ENCODE results near the gene AHDC1.
A peak's percentile ranks its signal among the peaks of the same experiment; 100 is the strongest.
"Not testable (repeated sequence)": the region's sequence is repeated elsewhere in the genome, so short reads cannot be mapped to it uniquely, and the experiment has no call there.

The AHDC1 gene

DNA sequence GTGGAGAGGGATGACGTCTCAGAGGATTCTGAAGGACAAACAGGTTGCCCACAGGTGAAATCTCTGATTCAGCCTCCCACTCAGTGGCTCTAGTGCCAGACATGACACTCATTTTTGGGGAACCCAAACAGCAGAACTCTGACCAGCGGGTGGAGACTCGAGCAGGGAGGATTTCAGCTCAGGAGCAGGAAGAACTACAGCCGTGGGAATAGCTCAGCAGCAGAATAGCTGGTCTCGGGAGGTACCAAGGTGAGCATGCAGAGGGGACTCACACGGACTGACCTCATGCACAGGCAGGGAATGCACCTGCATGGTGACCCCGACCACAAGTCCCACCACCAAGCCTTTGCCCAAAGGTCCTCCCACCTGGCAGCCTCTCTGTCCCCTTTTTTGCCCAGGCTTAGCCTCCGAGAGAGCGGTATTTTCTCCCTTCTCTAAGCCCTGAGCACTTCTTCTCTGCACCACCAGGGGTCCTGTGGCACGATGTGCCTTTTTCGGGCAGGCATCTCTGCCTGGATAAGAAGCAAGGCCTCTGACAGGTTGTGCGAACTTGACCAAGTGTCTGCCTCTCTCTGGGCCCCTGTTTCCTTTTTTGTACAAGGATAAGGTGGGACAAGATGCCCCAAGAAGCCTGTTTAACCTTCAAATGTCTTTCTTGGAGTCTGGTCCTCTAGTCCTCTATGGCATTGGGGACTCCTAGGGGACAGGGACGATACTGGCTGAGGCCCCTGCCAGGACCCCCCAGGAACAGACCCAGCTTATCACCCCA, 39.8 kb upstream of the AHDC1 start:
- no peak overlapping the region for H3K4me3 ChIP-seq (replicated peaks; ENCODE audit: low read depth, low read length)
- H3K36me3 ChIP-seq (ENCODE audit: control insufficient read depth, insufficient read depth, low read length): no peaks in the 10 kb centered on the region
- H3K27me3 ChIP-seq (replicated peaks; ENCODE audit: control insufficient read depth, insufficient read depth, low read length): no peaks in the 10 kb centered on the region
- TF ChIP-seq, protein P1, sequence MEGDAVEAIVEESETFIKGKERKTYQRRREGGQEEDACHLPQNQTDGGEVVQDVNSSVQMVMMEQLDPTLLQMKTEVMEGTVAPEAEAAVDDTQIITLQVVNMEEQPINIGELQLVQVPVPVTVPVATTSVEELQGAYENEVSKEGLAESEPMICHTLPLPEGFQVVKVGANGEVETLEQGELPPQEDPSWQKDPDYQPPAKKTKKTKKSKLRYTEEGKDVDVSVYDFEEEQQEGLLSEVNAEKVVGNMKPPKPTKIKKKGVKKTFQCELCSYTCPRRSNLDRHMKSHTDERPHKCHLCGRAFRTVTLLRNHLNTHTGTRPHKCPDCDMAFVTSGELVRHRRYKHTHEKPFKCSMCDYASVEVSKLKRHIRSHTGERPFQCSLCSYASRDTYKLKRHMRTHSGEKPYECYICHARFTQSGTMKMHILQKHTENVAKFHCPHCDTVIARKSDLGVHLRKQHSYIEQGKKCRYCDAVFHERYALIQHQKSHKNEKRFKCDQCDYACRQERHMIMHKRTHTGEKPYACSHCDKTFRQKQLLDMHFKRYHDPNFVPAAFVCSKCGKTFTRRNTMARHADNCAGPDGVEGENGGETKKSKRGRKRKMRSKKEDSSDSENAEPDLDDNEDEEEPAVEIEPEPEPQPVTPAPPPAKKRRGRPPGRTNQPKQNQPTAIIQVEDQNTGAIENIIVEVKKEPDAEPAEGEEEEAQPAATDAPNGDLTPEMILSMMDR (IDR thresholded peaks at IDR 0.05; ENCODE audit: insufficient read depth, low read length, poor library complexity, severe bottlenecking): peak; percentile 92
- peak; percentile 59 for DNase-seq (ENCODE audit: extremely low read depth, insufficient read length)

DNA sequence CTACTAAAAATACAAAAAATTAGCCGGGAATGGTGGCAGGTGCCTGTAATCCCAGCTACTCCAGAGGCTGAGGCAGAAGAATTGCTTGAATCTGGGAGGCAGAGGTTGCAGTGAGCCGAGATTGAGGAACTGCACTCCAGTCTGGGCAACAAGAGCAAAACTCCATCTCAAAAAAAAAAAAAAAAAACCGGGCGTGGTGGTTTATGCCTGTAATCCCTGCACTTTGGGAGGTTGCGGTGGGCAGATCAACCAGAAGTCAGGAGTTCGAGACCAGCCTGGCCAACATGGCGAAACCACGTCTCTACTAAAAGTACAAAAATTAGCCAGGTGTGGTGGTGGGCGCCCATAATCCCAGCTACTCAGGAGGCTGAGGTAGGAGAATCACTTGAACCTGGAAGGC, 36.6 kb upstream of the AHDC1 start:
- H3K4me3 ChIP-seq (replicated peaks; ENCODE audit: low read depth, low read length); H3K36me3 ChIP-seq (ENCODE audit: control insufficient read depth, insufficient read depth, low read length); H3K27me3 ChIP-seq (replicated peaks; ENCODE audit: control insufficient read depth, insufficient read depth, low read length); DNase-seq (ENCODE audit: extremely low read depth, insufficient read length): not testable (repeated sequence)

DNA sequence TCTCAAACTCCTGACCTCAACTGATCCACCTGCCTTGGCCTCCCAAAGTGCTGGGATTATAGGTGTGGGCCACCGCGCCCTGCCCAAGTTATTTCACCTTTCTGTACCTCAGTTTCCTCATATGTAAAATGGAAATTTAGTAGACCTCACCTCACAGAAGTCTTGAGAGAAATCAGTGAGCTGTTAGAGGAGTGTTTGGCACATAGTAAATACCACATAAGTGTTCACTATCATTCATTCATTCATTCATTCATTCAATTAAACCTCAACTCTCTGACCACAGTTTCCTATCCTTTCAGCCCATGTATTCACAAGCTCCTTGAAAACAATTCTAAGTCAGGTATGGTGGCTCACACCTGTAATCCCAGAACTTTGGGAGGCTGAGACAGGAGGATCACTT, 34.9 kb upstream of the AHDC1 start:
- Histone ChIP-seq H3K27me3 (replicated peaks; ENCODE audit: control insufficient read depth, insufficient read depth, low read length) (no peaks in the 10 kb centered on the region), H3K4me3 (replicated peaks; ENCODE audit: low read depth, low read length) (no peak overlapping the region), H3K36me3 (ENCODE audit: control insufficient read depth, insufficient read depth, low read length) (no peaks in the 10 kb centered on the region)
- DNase-seq (ENCODE audit: extremely low read depth, insufficient read length): no peak
- TF ChIP-seq, protein P1 (IDR thresholded peaks at IDR 0.05; ENCODE audit: insufficient read depth, low read length, poor library complexity, severe bottlenecking): no peak

DNA sequence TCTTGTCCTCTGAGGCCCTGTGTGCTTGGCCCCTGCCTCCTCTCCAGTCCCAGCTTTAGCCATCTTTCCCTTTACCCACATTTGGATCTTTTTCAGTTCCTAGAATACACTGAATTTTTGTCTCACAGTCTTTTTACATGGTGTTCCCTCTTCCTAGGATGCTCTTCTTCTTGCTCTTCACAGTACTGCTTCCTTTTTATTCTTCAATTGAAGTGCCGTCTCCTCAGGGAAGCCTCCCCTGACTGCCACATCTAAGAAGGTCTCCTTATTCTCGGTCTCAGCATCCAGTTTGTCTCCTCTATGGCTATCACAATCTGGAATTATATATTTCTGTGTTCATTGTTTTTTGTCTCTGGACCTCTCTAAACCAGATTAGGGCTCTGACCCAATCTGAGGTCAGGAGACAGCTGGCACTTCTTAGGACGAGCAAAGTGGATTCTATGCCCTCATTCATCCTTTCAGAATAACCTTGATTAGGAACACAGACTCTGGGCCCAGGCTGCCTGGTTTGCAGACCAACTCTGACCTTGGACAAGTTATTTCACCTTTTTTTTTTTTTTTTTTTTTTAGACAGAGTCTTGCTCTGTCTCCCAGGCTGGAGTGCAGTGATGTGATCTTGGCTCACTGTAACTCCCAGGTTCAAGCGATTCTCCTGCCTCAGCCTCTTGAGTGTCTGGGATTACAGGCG, 34.2 kb upstream of the AHDC1 start:
- no peak for DNase-seq (ENCODE audit: extremely low read depth, insufficient read length)
- Histone ChIP-seq H3K4me3 (replicated peaks; ENCODE audit: low read depth, low read length) (no peak overlapping the region), H3K27me3 (replicated peaks; ENCODE audit: control insufficient read depth, insufficient read depth, low read length) (no peaks in the 10 kb centered on the region), H3K36me3 (ENCODE audit: control insufficient read depth, insufficient read depth, low read length) (no peaks in the 10 kb centered on the region)
- TF ChIP-seq, protein P1 (IDR thresholded peaks at IDR 0.05; ENCODE audit: insufficient read depth, low read length, poor library complexity, severe bottlenecking): no peak

DNA sequence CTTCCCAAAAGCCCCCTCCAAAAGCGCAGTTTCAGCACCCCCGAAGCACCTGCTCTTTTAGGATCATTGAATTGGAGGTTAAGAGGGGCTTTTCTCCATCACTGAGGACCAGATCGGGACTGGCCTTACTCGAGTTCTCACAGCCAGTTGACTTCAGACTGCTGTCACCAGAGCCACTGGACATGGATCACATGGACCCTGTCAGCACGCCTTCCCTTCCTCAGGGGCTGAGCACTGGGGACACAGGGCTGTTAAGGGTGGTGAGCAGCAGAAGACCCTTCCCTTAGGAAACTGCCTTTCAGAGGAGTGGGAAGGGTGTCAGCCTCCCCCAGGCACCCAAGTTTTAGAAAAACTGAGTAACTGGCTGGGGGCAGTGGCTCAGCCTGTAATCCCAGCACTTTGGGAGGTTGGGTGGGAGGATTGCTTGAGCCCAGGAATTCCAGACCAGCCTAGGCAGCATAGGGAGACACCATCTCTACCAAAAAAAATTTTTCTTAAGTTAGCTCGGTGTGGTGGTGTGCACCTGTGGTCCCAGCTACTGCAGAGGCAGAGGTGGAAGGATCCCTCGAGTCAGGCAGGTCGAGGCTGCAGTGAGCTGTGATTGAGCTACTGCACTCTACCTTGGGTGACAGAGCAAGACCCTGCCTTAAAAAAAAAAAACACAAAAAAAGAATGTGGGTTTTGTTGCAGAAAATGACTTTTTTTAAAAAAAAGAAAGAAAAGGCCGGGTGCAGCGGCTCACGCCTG, 31.6 kb upstream of the AHDC1 start:
- H3K4me3 ChIP-seq (replicated peaks; ENCODE audit: low read depth, low read length): no peak overlapping the region
- TF ChIP-seq, protein P1 (IDR thresholded peaks at IDR 0.05; ENCODE audit: insufficient read depth, low read length, poor library complexity, severe bottlenecking): no peak
- DNase-seq (ENCODE audit: extremely low read depth, insufficient read length): no peak
- no peaks in the 10 kb centered on the region for H3K36me3 ChIP-seq (ENCODE audit: control insufficient read depth, insufficient read depth, low read length)
- no peaks in the 10 kb centered on the region for H3K27me3 ChIP-seq (replicated peaks; ENCODE audit: control insufficient read depth, insufficient read depth, low read length)

DNA sequence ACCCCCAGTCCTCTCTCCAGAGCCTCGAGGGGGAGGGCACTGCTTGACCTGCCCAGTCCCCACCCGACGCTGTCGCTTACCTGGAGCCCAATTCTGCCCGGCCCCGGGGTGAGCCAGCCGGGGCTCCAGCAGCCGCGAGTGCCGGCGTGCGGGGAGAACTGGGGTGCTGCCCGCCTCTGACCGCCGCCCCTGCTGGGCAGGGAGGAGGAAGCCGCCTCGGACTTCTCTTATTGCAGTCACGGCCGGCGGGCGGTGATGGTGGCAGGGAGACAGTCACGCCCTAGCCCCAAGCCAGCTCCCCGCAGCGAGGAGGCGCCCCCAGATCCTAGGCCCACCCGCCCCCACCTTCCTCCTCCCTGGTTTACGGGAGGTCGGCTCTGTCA, 31.0 kb upstream of the AHDC1 start, which contains the start of gene FGR:
TSS of gene FGR (minus strand) at position 201 of the 383 bp plus-strand sequence. CDS start 11,269 bp downstream, outside the sequence.
- Histone ChIP-seq H3K36me3 (ENCODE audit: control insufficient read depth, insufficient read depth, low read length) (no peaks in the 10 kb centered on the region), H3K27me3 (replicated peaks; ENCODE audit: control insufficient read depth, insufficient read depth, low read length) (no peaks in the 10 kb centered on the region), H3K4me3 (replicated peaks; ENCODE audit: low read depth, low read length) (peak within 1 kb of the TSS; percentile 41)
- no peak for DNase-seq (ENCODE audit: extremely low read depth, insufficient read length)
- TF ChIP-seq, protein P1 (IDR thresholded peaks at IDR 0.05; ENCODE audit: insufficient read depth, low read length, poor library complexity, severe bottlenecking): no peak
